ENCODE measurements around the gene RAB27B.

Gene RAB27B

GRCh38 chr18:54867131-54867530 is 38.9 kb downstream of the RAB27B start:
- no peak for DNase-seq (ENCODE audit: low read depth)

- DNase-seq (ENCODE audit: low read depth), result no peak
Measured at GRCh38 chr18:54871231-54871630, 43.0 kb downstream of the RAB27B start.

- no peak for DNase-seq (ENCODE audit: low read depth)
Measured at GRCh38 chr18:54872681-54873080, 44.4 kb downstream of the RAB27B start.

- no peak for DNase-seq (ENCODE audit: low read depth)
Measured at GRCh38 chr18:54873884-54874255, 45.6 kb downstream of the RAB27B start.

- no peak for DNase-seq (ENCODE audit: low read depth)
Measured at GRCh38 chr18:54875063-54875462, 46.8 kb downstream of the RAB27B start.

GRCh38 chr18:54877076-54877475 is 48.8 kb downstream of the RAB27B start:
- DNase-seq (ENCODE audit: low read depth), result no peak

GRCh38 chr18:54878159-54878622 is 49.9 kb downstream of the RAB27B start:
- DNase-seq (ENCODE audit: low read depth), result no peak

GRCh38 chr18:54878659-54879358 is 50.5 kb downstream of the RAB27B start:
- DNase-seq (ENCODE audit: low read depth), result no peak

- no peak for DNase-seq (ENCODE audit: low read depth)
Measured at GRCh38 chr18:54879691-54880090, 51.4 kb downstream of the RAB27B start.

- no peak for DNase-seq (ENCODE audit: low read depth)
Measured at GRCh38 chr18:54880395-54881105, 52.3 kb downstream of the RAB27B start.

- DNase-seq (ENCODE audit: low read depth), result no peak
Measured at GRCh38 chr18:54881229-54881768, 53.0 kb downstream of the RAB27B start.

GRCh38 chr18:54882318-54882717 is 54.0 kb downstream of the RAB27B start:
- DNase-seq (ENCODE audit: low read depth), result no peak

- DNase-seq (ENCODE audit: low read depth), result no peak
Measured at GRCh38 chr18:54883816-54884604, 55.7 kb downstream of the RAB27B start.

GRCh38 chr18:54888378-54888777 is 60.1 kb downstream of the RAB27B start:
- no peak for DNase-seq (ENCODE audit: low read depth)

GRCh38 chr18:54888933-54889332 is 60.7 kb downstream of the RAB27B start:
- DNase-seq (ENCODE audit: low read depth), result no peak

- DNase-seq (ENCODE audit: low read depth), result no peak
Measured at GRCh38 chr18:54899500-54899899, 71.2 kb downstream of the RAB27B start.

- DNase-seq (ENCODE audit: low read depth), result no peak
Measured at GRCh38 chr18:54900290-54900689, 72.0 kb downstream of the RAB27B start.

GRCh38 chr18:54904581-54904980 is 76.3 kb downstream of the RAB27B start:
- no peak for DNase-seq (ENCODE audit: low read depth)

GRCh38 chr18:54905629-54906028 is 77.4 kb downstream of the RAB27B start:
- no peak for DNase-seq (ENCODE audit: low read depth)

- no peak for DNase-seq (ENCODE audit: low read depth)
Measured at GRCh38 chr18:54906331-54907185, 78.3 kb downstream of the RAB27B start.

- DNase-seq (ENCODE audit: low read depth), result no peak
Measured at GRCh38 chr18:54909538-54909937, 81.3 kb downstream of the RAB27B start.

Data from stimulated activated CD8-positive, alpha-beta memory T cell treated with anti-CD3 and anti-CD28 coated beads, Interleukin-12 subunit alpha, Interleukin-12 subunit beta, amount 100 ng/mL, for 1 hour (primary cell).